Measurements from ENCODE around the gene TUBGCP5. TPM values are rescaled to one million over a fixed set of nuclear protein-coding genes. Genes with fewer than 3 reads are reported as not detected.
"Not testable (repeated sequence)": the region's sequence is repeated elsewhere in the genome, so short reads cannot be mapped to it uniquely, and the experiment has no call there.

The TUBGCP5 gene
- total RNA-seq, 1 experiment from 2014 or later: 23.3 TPM

DNA sequence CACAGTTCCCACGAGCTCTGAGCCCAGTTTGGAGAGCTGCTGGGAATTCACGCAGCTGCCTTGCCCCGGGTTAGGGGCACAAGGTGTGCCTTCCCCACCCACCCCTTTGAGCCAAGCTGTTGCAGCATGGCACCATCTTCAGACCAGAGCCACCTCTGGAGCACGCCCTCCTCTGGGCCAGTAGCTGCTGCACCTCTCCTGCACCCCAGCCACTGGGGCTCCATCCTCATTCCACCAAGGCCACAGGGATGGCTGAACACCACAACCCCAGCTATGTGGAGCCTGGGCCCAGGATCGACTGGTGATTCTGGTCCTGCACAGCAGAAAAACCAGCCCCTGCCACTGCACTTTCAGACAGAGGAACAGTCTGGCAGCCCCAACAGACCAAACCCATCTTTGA, 25.7 kb downstream of the TUBGCP5 start:
- no peaks in the 10 kb centered on the region for H3K9me3 ChIP-seq (ENCODE audit: control insufficient read depth, insufficient read depth, low read depth, low read length)
- in situ Hi-C loops (cut with HindIII; ENCODE audit: low pct_unique_long_range_greater_than_20kb, low sequenced_read_pairs) (no loop called here), intact Hi-C loops (cut with micrococcal nuclease; ENCODE audit: unreplicated experiment) (no loop called here)
- H3K4me3 ChIP-seq (ENCODE audit: low read depth in 2 of 2, low read length in 2 of 2): no peak overlapping the region
- POLR2A ChIA-PET: no interaction called here
- CTCF ChIA-PET: no interaction called here
- no peaks in the 10 kb centered on the region for H3K4me1 ChIP-seq (ENCODE audit: control insufficient read depth, insufficient read depth, low read length)
- DNase-seq (ENCODE audit: low read depth, low spot score): no peak
- no peak overlapping the region for H3K27ac ChIP-seq (ENCODE audit: low read length)
- TF ChIP-seq POLR2AphosphoS5 (IDR thresholded peaks at IDR 0.05; ENCODE audit: low read depth, low read length): no peak
- TF ChIP-seq, protein P1, sequence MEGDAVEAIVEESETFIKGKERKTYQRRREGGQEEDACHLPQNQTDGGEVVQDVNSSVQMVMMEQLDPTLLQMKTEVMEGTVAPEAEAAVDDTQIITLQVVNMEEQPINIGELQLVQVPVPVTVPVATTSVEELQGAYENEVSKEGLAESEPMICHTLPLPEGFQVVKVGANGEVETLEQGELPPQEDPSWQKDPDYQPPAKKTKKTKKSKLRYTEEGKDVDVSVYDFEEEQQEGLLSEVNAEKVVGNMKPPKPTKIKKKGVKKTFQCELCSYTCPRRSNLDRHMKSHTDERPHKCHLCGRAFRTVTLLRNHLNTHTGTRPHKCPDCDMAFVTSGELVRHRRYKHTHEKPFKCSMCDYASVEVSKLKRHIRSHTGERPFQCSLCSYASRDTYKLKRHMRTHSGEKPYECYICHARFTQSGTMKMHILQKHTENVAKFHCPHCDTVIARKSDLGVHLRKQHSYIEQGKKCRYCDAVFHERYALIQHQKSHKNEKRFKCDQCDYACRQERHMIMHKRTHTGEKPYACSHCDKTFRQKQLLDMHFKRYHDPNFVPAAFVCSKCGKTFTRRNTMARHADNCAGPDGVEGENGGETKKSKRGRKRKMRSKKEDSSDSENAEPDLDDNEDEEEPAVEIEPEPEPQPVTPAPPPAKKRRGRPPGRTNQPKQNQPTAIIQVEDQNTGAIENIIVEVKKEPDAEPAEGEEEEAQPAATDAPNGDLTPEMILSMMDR (IDR thresholded peaks at IDR 0.05): no peak
- TF ChIP-seq, protein P2, sequence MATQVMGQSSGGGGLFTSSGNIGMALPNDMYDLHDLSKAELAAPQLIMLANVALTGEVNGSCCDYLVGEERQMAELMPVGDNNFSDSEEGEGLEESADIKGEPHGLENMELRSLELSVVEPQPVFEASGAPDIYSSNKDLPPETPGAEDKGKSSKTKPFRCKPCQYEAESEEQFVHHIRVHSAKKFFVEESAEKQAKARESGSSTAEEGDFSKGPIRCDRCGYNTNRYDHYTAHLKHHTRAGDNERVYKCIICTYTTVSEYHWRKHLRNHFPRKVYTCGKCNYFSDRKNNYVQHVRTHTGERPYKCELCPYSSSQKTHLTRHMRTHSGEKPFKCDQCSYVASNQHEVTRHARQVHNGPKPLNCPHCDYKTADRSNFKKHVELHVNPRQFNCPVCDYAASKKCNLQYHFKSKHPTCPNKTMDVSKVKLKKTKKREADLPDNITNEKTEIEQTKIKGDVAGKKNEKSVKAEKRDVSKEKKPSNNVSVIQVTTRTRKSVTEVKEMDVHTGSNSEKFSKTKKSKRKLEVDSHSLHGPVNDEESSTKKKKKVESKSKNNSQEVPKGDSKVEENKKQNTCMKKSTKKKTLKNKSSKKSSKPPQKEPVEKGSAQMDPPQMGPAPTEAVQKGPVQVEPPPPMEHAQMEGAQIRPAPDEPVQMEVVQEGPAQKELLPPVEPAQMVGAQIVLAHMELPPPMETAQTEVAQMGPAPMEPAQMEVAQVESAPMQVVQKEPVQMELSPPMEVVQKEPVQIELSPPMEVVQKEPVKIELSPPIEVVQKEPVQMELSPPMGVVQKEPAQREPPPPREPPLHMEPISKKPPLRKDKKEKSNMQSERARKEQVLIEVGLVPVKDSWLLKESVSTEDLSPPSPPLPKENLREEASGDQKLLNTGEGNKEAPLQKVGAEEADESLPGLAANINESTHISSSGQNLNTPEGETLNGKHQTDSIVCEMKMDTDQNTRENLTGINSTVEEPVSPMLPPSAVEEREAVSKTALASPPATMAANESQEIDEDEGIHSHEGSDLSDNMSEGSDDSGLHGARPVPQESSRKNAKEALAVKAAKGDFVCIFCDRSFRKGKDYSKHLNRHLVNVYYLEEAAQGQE (IDR thresholded peaks at IDR 0.05; ENCODE audit: insufficient read depth in 1 of 2, low read depth in 2 of 2, low read length in 1 of 2): no peak
- no peak for TF ChIP-seq SIN3A (IDR thresholded peaks at IDR 0.05; ENCODE audit: borderline replicate concordance, insufficient read depth, low read depth, low read length)
- no peak for TF ChIP-seq TCF7L2 (IDR thresholded peaks at IDR 0.05; ENCODE audit: low read depth, low read length)
- ATAC-seq: no peak
- no TSS peak for BruUV-seq (replicated peaks)
- H3K36me3 ChIP-seq (ENCODE audit: control insufficient read depth, insufficient read depth, low read length): peaks cover 29% of the 10 kb centered on the region
- no peaks in the 10 kb centered on the region for H3K27me3 ChIP-seq (ENCODE audit: control insufficient read depth, insufficient read depth, low read length)

DNA sequence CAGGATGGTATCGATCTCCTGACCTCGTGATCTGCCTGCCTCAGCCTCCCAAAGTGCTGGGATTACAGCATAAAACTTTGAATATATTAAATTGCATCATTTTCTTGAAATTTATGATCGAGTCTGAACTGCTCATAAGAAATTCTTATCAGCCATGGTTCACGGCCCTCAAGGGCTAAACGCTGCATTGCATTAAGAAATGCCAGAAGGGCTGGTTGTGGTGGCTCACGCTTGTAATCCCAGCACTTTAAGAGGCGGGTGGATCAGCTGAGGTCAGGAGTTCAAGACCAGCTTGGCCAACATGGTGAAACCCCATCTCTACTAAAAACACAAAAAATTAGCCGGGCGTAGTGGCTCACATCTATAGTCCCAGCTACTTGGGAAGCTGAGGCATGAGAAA, 26.8 kb downstream of the TUBGCP5 start:
- ATAC-seq; CTCF ChIA-PET; POLR2A ChIA-PET; H3K4me3 ChIP-seq (ENCODE audit: low read depth in 2 of 2, low read length in 2 of 2); intact Hi-C loops (cut with micrococcal nuclease; ENCODE audit: unreplicated experiment); DNase-seq (ENCODE audit: low read depth, low spot score); H3K27ac ChIP-seq (ENCODE audit: low read length); H3K9me3 ChIP-seq (ENCODE audit: control insufficient read depth, insufficient read depth, low read depth, low read length); in situ Hi-C loops (cut with HindIII; ENCODE audit: low pct_unique_long_range_greater_than_20kb, low sequenced_read_pairs); H3K4me1 ChIP-seq (ENCODE audit: control insufficient read depth, insufficient read depth, low read length); BruUV-seq (replicated peaks); H3K27me3 ChIP-seq (ENCODE audit: control insufficient read depth, insufficient read depth, low read length): not testable (repeated sequence)
- peaks cover 18% of the 10 kb centered on the region for H3K36me3 ChIP-seq (ENCODE audit: control insufficient read depth, insufficient read depth, low read length)

DNA sequence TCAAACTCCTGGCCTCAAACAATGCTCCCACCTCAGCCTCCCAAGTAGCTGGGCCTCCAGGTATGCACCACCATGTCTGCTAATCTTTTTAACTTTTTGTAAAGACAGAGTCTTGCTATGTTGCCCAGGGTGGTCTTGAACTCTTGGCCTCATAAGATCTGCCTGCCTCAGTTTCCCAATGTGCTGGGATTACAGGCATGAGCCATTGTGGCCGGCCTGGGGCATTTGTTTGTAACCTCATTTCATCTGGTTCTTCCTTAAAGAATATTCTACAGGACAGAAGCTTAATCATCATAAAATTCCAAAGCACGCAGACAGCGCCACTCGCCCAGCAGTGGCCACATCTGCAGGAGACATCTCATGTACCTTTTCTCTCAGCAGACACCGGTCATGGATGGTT, 35.6 kb downstream of the TUBGCP5 start:
- Histone ChIP-seq H3K4me1 (ENCODE audit: control insufficient read depth, insufficient read depth, low read length) (no peaks in the 10 kb centered on the region), H3K27me3 (ENCODE audit: control insufficient read depth, insufficient read depth, low read length) (no peaks in the 10 kb centered on the region), H3K27ac (ENCODE audit: low read length) (no peak overlapping the region), H3K9me3 (ENCODE audit: control insufficient read depth, insufficient read depth, low read depth, low read length) (no peaks in the 10 kb centered on the region), H3K36me3 (ENCODE audit: control insufficient read depth, insufficient read depth, low read length) (peaks cover 11% of the 10 kb centered on the region; the same call in 1 of the 2 replicates), H3K4me3 (ENCODE audit: low read depth in 2 of 2, low read length in 2 of 2) (no peak overlapping the region)
- intact Hi-C loops (cut with micrococcal nuclease; ENCODE audit: unreplicated experiment) (no loop called here), in situ Hi-C loops (cut with HindIII; ENCODE audit: low pct_unique_long_range_greater_than_20kb, low sequenced_read_pairs) (no loop called here)
- DNase-seq (ENCODE audit: low read depth, low spot score) (no peak), ATAC-seq (no peak)
- POLR2A ChIA-PET: no interaction called here
- no TSS peak for BruUV-seq (replicated peaks)
- TF ChIP-seq POLR2AphosphoS5 (IDR thresholded peaks at IDR 0.05; ENCODE audit: low read depth, low read length) (no peak), SIN3A (IDR thresholded peaks at IDR 0.05; ENCODE audit: borderline replicate concordance, insufficient read depth, low read depth, low read length) (no peak), TCF7L2 (IDR thresholded peaks at IDR 0.05; ENCODE audit: low read depth, low read length) (no peak)
- TF ChIP-seq, protein P1 (IDR thresholded peaks at IDR 0.05): no peak; the same call in 1 of the 2 replicates
- TF ChIP-seq, protein P2 (IDR thresholded peaks at IDR 0.05; ENCODE audit: insufficient read depth in 1 of 2, low read depth in 2 of 2, low read length in 1 of 2): no peak
- CTCF ChIA-PET: interaction anchor here (0.6 kb wide), 1 partner anchor 49 kb away, joined by 3 read pairs; no protein-coding TSS in a partner anchor

Measured in Panc1 (cell line).